ENCODE data around the gene HLA-DPA1.

The HLA-DPA1 gene

GRCh38 chr6:33081098-33081824 is 7.8 kb upstream of the HLA-DPA1 start:
- no peak overlapping the region for H2AFZ ChIP-seq (ENCODE audit: low read length)
- peak overlapping the region; percentile 71 for H3K4me2 ChIP-seq (ENCODE audit: low read depth, low read length, poor library complexity, severe bottlenecking)
- no peak for TF ChIP-seq CTCF (conservative IDR thresholded peaks at IDR 0.05; ENCODE audit: low read length)
- no peak for TF ChIP-seq EZH2phosphoT487 (IDR thresholded peaks at IDR 0.05; ENCODE audit: borderline replicate concordance)
- no peaks in the 10 kb centered on the region for H3K9me2 ChIP-seq (replicated peaks; ENCODE audit: low read depth, low read length)
- no peaks in the 10 kb centered on the region for H3K27me3 ChIP-seq (ENCODE audit: insufficient read depth, low read length, poor library complexity, severe bottlenecking)
- peak overlapping the region; percentile 74 for H3K4me3 ChIP-seq (ENCODE audit: low read length, poor library complexity, severe bottlenecking)
- H3K4me1 ChIP-seq (ENCODE audit: insufficient read depth, low read length, poor library complexity, severe bottlenecking): no peaks in the 10 kb centered on the region
- no peaks in the 10 kb centered on the region for H4K20me1 ChIP-seq (ENCODE audit: insufficient read depth, low read length, poor library complexity, severe bottlenecking)
- H3K9me3 ChIP-seq (ENCODE audit: insufficient read depth, low read depth, low read length): no peaks in the 10 kb centered on the region
- H3K9ac ChIP-seq (ENCODE audit: low read depth, low read length, poor library complexity, severe bottlenecking): peak overlapping the region; percentile 62
- H3F3A ChIP-seq (ENCODE audit: low read depth): no peaks in the 10 kb centered on the region
- no peaks in the 10 kb centered on the region for H3K79me2 ChIP-seq (ENCODE audit: insufficient read depth, low read length)
- no peaks in the 10 kb centered on the region for H3K36me3 ChIP-seq (ENCODE audit: insufficient read depth, low read length)

GRCh38 chr6:33080127-33081089 is 7.0 kb upstream of the HLA-DPA1 start:
- H3F3A ChIP-seq (ENCODE audit: low read depth): no peaks in the 10 kb centered on the region
- TF ChIP-seq EZH2phosphoT487 (IDR thresholded peaks at IDR 0.05; ENCODE audit: borderline replicate concordance) (no peak), CTCF (conservative IDR thresholded peaks at IDR 0.05; ENCODE audit: low read length) (no peak)
- no peaks in the 10 kb centered on the region for H3K36me3 ChIP-seq (ENCODE audit: insufficient read depth, low read length)
- no peaks in the 10 kb centered on the region for H3K9me3 ChIP-seq (ENCODE audit: insufficient read depth, low read depth, low read length)
- peak overlapping the region; percentile 62 for H3K9ac ChIP-seq (ENCODE audit: low read depth, low read length, poor library complexity, severe bottlenecking)
- peak overlapping the region; percentile 74 for H3K4me3 ChIP-seq (ENCODE audit: low read length, poor library complexity, severe bottlenecking)
- peak overlapping the region; percentile 67 for H2AFZ ChIP-seq (ENCODE audit: low read length)
- no peaks in the 10 kb centered on the region for H3K9me2 ChIP-seq (replicated peaks; ENCODE audit: low read depth, low read length)
- no peaks in the 10 kb centered on the region for H3K27me3 ChIP-seq (ENCODE audit: insufficient read depth, low read length, poor library complexity, severe bottlenecking)
- H3K4me1 ChIP-seq (ENCODE audit: insufficient read depth, low read length, poor library complexity, severe bottlenecking): peaks cover 3% of the 10 kb centered on the region
- H3K79me2 ChIP-seq (ENCODE audit: insufficient read depth, low read length): no peaks in the 10 kb centered on the region
- H3K4me2 ChIP-seq (ENCODE audit: low read depth, low read length, poor library complexity, severe bottlenecking): peak overlapping the region; percentile 71
- no peaks in the 10 kb centered on the region for H4K20me1 ChIP-seq (ENCODE audit: insufficient read depth, low read length, poor library complexity, severe bottlenecking)

GRCh38 chr6:33079580-33079979 is 6.1 kb upstream of the HLA-DPA1 start:
- Histone ChIP-seq H3K4me2 (ENCODE audit: low read depth, low read length, poor library complexity, severe bottlenecking) (no peak overlapping the region), H3K4me3 (ENCODE audit: low read length, poor library complexity, severe bottlenecking) (peak overlapping the region; percentile 74), H3K36me3 (ENCODE audit: insufficient read depth, low read length) (no peaks in the 10 kb centered on the region), H3K9me2 (replicated peaks; ENCODE audit: low read depth, low read length) (no peaks in the 10 kb centered on the region), H3K9ac (ENCODE audit: low read depth, low read length, poor library complexity, severe bottlenecking) (no peak overlapping the region), H4K20me1 (ENCODE audit: insufficient read depth, low read length, poor library complexity, severe bottlenecking) (no peaks in the 10 kb centered on the region), H3K4me1 (ENCODE audit: insufficient read depth, low read length, poor library complexity, severe bottlenecking) (peaks cover 3% of the 10 kb centered on the region), H2AFZ (ENCODE audit: low read length) (no peak overlapping the region), H3F3A (ENCODE audit: low read depth) (no peaks in the 10 kb centered on the region), H3K79me2 (ENCODE audit: insufficient read depth, low read length) (no peaks in the 10 kb centered on the region), H3K9me3 (ENCODE audit: insufficient read depth, low read depth, low read length) (no peaks in the 10 kb centered on the region), H3K27me3 (ENCODE audit: insufficient read depth, low read length, poor library complexity, severe bottlenecking) (no peaks in the 10 kb centered on the region)
- TF ChIP-seq CTCF (conservative IDR thresholded peaks at IDR 0.05; ENCODE audit: low read length): no peak
- TF ChIP-seq EZH2phosphoT487 (IDR thresholded peaks at IDR 0.05; ENCODE audit: borderline replicate concordance): no peak
